HCT116 (cell line): ENCODE results near the gene PCNT. TPM values are rescaled to one million over a fixed set of nuclear protein-coding genes. Genes with fewer than 3 reads are reported as not detected.
"Not testable (repeated sequence)": the region's sequence is repeated elsewhere in the genome, so short reads cannot be mapped to it uniquely, and the experiment has no call there.

Source experiments
- ATAC-seq: fragments of 200-7000 bp; cut with Tn5 transposase; 2 replicates; pipeline ENCODE4 v1.9.1; 2020; ENCODE audit warnings: mild to moderate bottlenecking, moderate library complexity
- BruUV-seq: library from RNA; stranded (reverse); fragments of 400-500 nt; replicated peaks from 2 replicates; lab custom pipeline; 2021; lab: Mats Ljungman, UMichigan
- CTCF ChIA-PET: fragments of 300-600 bp; sonication (Branson Sonifier 250); formaldehyde crosslinking; loops from one replicate; lab custom pipeline; 2021; ENCODE audit warnings: antibody characterized with exemption; lab: Charles Lee
- POLR2A ChIA-PET: fragments of 300-600, 350-600 bp; sonication (Branson Sonifier 250); formaldehyde crosslinking; loops from one replicate; lab custom pipeline; 2021; ENCODE audit warnings: antibody characterized with exemption; lab: Charles Lee
- RAD21 ChIA-PET, 2 experiments: fragments of 300-600 bp; sonication (Branson Sonifier 250); formaldehyde crosslinking; loops; one replicate each; lab custom pipeline; 2023; ENCODE audit warnings: low total read pairs in 2 of 2; ENCODE audit not compliant: uncharacterized antibody in 2 of 2, unreplicated experiment in 2 of 2, low non-redundant PET in 1 of 2; lab: Charles Lee
- DNase-seq: peaks from one replicate; pipeline ENCODE4 v3.0.0-alpha.2; 2010; ENCODE audit warnings: low read depth, low spot score
- H2AFZ ChIP-seq: fragments of 200-600 bp; shearing (Covaris generic), sonication (generic); 2 replicates; pipeline ENCODE4 v1.6.1; 2017; ENCODE audit warnings: low read depth, mixed run types, mixed read lengths, antibody characterized with exemption, low read length; ENCODE audit not compliant: poor library complexity, severe bottlenecking
- H3K27ac ChIP-seq: 2 replicates; pipeline ENCODE4 v1.5.1; 2012; ENCODE audit warnings: low read depth, low read length
- H3K27me3 ChIP-seq: fragments of 200-600 bp; sonication (generic); 2 replicates; pipeline ENCODE4 v1.6.1; 2016; ENCODE audit warnings: mixed run types, low read length, mixed read lengths; ENCODE audit not compliant: insufficient read depth
- H3K36me3 ChIP-seq, 2 experiments: fragments of 200-500 bp in 1 of 2; fragments of 200-600 bp in 1 of 2; sonication (Bioruptor generic) in 1 of 2; sonication (generic) in 1 of 2; 2 replicates each; pipeline versions ENCODE4 v1.5.1 to v1.6.1; 2014 to 2016; ENCODE audit warnings: low read length in 2 of 2, inconsistent platforms in 1 of 2, mixed read lengths in 1 of 2, mixed run types in 1 of 2; ENCODE audit not compliant: insufficient read depth in 2 of 2, control insufficient read depth in 1 of 2
- H3K4me1 ChIP-seq, 2 experiments: fragments of 200-600 bp in 1 of 2; sonication (generic) in 1 of 2; 2 replicates each; pipeline versions ENCODE4 v1.5.1 to v1.6.1; 2012 to 2017; ENCODE audit warnings: low read length in 2 of 2, inconsistent platforms in 1 of 2, mild to moderate bottlenecking in 1 of 2, mixed read lengths in 1 of 2, mixed run types in 1 of 2, moderate library complexity in 1 of 2; ENCODE audit not compliant: insufficient read depth in 2 of 2, control insufficient read depth in 1 of 2
- H3K4me2 ChIP-seq: fragments of 200-600 bp; sonication (generic); 2 replicates; pipeline ENCODE4 v1.6.1; 2017; ENCODE audit warnings: mixed run types, low read length, mixed read lengths
- H3K4me3 ChIP-seq, 2 experiments: fragments of 200-600 bp in 1 of 2; sonication (generic) in 1 of 2; replicated peaks in 1 of 2; 2 replicates each; pipeline ENCODE4 v1.5.1; 2011 to 2016; ENCODE audit warnings: low read length in 2 of 2, control low read depth in 1 of 2, low read depth in 1 of 2, mild to moderate bottlenecking in 1 of 2, mixed read lengths in 1 of 2, mixed run types in 1 of 2
- H3K79me2 ChIP-seq: fragments of 200-600 bp; sonication (generic); 2 replicates; pipeline ENCODE4 v1.6.1; 2017; ENCODE audit warnings: mild to moderate bottlenecking, mixed run types, low read length, moderate library complexity, mixed read lengths; ENCODE audit not compliant: insufficient read depth
- H3K9ac ChIP-seq: fragments of 200-600 bp; sonication (generic); 2 replicates; pipeline ENCODE4 v1.6.1; 2016; ENCODE audit warnings: low read length, mixed read lengths
- H3K9me2 ChIP-seq: fragments of 200-600 bp; sonication (generic), shearing (Covaris generic); 2 replicates; pipeline ENCODE4 v1.6.1; 2017; ENCODE audit warnings: mixed run types, mild to moderate bottlenecking, moderate library complexity; ENCODE audit not compliant: insufficient read depth
- H3K9me3 ChIP-seq, 2 experiments: fragments of 200-500 bp in 1 of 2; fragments of 200-600 bp in 1 of 2; sonication (Bioruptor generic) in 1 of 2; sonication (generic) in 1 of 2; 2 replicates each; pipeline ENCODE4 v1.6.1; 2014 to 2017; ENCODE audit warnings: low read length in 2 of 2, mixed read lengths in 2 of 2, inconsistent platforms in 1 of 2, low read depth in 1 of 2, mild to moderate bottlenecking in 1 of 2, mixed run types in 1 of 2, moderate library complexity in 1 of 2; ENCODE audit not compliant: control insufficient read depth in 1 of 2, insufficient read depth in 1 of 2
- H4K20me1 ChIP-seq: fragments of 200-600 bp; sonication (generic), shearing (Covaris generic); 2 replicates; pipeline ENCODE4 v1.6.1; 2017; ENCODE audit warnings: mixed run types, mild to moderate bottlenecking, moderate library complexity; ENCODE audit not compliant: insufficient read depth
- CBX3 ChIP-seq: IDR thresholded peaks from 2 replicates; pipeline ENCODE4 v1.6.1; 2012; ENCODE audit warnings: low read depth
- CEBPB ChIP-seq: IDR thresholded peaks from 2 replicates; pipeline ENCODE4 v1.6.1; 2012; ENCODE audit warnings: low read depth
- EGR1 ChIP-seq: IDR thresholded peaks from 2 replicates; pipeline ENCODE4 v1.6.1; 2012; ENCODE audit warnings: low read depth
- ELF1 ChIP-seq: IDR thresholded peaks from 2 replicates; pipeline ENCODE4 v1.6.1; 2012; ENCODE audit warnings: low read depth, borderline replicate concordance
- EZH2 ChIP-seq: fragments of 200-600 bp; sonication (generic); IDR thresholded peaks from 2 replicates; pipeline ENCODE4 v1.6.1; 2017; ENCODE audit warnings: antibody characterized with exemption, mixed run types
- EZH2phosphoT487 ChIP-seq: fragments of 200-600 bp; IDR thresholded peaks from 2 replicates; pipeline ENCODE4 v1.6.1; 2018; ENCODE audit warnings: antibody characterized with exemption, borderline replicate concordance
- JUND ChIP-seq: IDR thresholded peaks from 2 replicates; pipeline ENCODE4 v1.6.1; 2012
- RAD21 ChIP-seq: IDR thresholded peaks from 2 replicates; pipeline ENCODE4 v1.6.1; 2012; ENCODE audit warnings: low read depth, mild to moderate bottlenecking
- SIN3A ChIP-seq: IDR thresholded peaks from 2 replicates; pipeline ENCODE4 v1.6.1; 2012; ENCODE audit warnings: low read depth
- YY1 ChIP-seq: IDR thresholded peaks from 2 replicates; pipeline ENCODE4 v1.6.1; 2011; ENCODE audit warnings: low read length, low read depth, moderate library complexity, mild to moderate bottlenecking; ENCODE audit not compliant: insufficient replicate concordance; ENCODE audit errors: extremely low read depth
- ZFX ChIP-seq: fragments of 450-650 bp; IDR thresholded peaks from 2 replicates; pipeline ENCODE4 v1.6.1; 2017
- intact Hi-C: fragments of 100-400 bp; cut with micrococcal nuclease; formaldehyde crosslinking; loops from 2 replicates; pipeline ENCODE4 v1.10.0; 2022
- total RNA-seq: library from RNA; stranded (reverse); gene quantifications from one replicate; pipeline ENCODE4 v1.2.1, GENCODE V29; 2021; ENCODE audit not compliant: unreplicated experiment
- TF ChIP-seq, protein P1 (sequence below), 3 experiments: fragments of 200-600 bp in 1 of 3; sonication (generic) in 1 of 3; IDR thresholded peaks in 2 of 3; conservative IDR thresholded peaks in 1 of 3; 2 replicates each; pipeline ENCODE4 v1.5.1; 2012 to 2017; ENCODE audit warnings: low read depth in 2 of 3, low read length in 2 of 3, antibody characterized with exemption in 1 of 3, borderline replicate concordance in 1 of 3, control low read depth in 1 of 3, mild to moderate bottlenecking in 1 of 3, mixed read lengths in 1 of 3, mixed run types in 1 of 3, moderate library complexity in 1 of 3; ENCODE audit not compliant: insufficient read depth in 1 of 3

The PCNT gene
- total RNA-seq, 1 experiment from 2014 or later, result 43.6 TPM

DNA sequence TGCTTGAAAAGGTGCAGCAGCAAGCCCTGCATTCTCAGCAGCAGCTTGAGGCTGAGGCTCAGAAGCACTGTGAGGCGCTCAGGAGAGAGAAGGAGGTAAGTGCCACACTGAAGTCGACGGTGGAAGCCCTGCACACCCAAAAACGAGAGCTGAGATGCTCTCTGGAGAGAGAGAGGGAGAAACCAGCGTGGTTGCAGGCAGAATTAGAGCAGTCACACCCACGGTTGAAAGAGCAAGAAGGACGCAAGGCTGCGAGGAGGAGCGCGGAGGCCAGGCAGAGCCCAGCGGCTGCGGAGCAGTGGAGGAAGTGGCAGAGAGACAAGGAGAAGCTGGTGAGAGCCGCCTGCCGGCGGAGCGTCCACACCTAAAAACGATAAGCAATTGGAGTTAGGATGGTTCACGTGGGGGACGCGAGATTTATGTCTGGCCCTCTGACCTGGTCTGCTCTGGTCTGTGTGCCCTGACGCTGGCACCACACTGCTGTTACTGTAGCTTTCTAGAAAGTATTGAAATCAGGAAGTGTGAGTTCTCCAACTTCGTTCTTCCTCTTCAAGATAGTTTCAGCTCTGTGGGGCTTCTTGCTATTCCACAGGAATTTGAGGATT is 108.0 kb downstream of the PCNT start:
- ChIA-PET POLR2A (no interaction called here), RAD21 (no interaction called here), CTCF (no interaction called here)
- no peak for ATAC-seq
- Histone ChIP-seq H3K9me3 (no peaks in the 10 kb centered on the region), H3K36me3 (peaks cover 6 to 12% of the 10 kb centered on the region in 2 experiments; a peak in 3 of 4 replicates), H3K27ac (no peak overlapping the region), H3K79me2 (no peaks in the 10 kb centered on the region), H3K4me3 (no peak overlapping the region), H3K27me3 (no peaks in the 10 kb centered on the region), H4K20me1 (no peaks in the 10 kb centered on the region), H2AFZ (no peak overlapping the region), H3K4me1 (no peaks in the 10 kb centered on the region), H3K9ac (no peak overlapping the region), H3K9me2 (no peaks in the 10 kb centered on the region), H3K4me2 (no peak overlapping the region)
- TF ChIP-seq, protein P1, sequence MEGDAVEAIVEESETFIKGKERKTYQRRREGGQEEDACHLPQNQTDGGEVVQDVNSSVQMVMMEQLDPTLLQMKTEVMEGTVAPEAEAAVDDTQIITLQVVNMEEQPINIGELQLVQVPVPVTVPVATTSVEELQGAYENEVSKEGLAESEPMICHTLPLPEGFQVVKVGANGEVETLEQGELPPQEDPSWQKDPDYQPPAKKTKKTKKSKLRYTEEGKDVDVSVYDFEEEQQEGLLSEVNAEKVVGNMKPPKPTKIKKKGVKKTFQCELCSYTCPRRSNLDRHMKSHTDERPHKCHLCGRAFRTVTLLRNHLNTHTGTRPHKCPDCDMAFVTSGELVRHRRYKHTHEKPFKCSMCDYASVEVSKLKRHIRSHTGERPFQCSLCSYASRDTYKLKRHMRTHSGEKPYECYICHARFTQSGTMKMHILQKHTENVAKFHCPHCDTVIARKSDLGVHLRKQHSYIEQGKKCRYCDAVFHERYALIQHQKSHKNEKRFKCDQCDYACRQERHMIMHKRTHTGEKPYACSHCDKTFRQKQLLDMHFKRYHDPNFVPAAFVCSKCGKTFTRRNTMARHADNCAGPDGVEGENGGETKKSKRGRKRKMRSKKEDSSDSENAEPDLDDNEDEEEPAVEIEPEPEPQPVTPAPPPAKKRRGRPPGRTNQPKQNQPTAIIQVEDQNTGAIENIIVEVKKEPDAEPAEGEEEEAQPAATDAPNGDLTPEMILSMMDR (IDR thresholded peaks at IDR 0.05 in 2 of 3, conservative IDR thresholded peaks at IDR 0.05 in 1 of 3; ENCODE audit: borderline replicate concordance in 1 of 3, insufficient read depth in 1 of 3, low read depth in 2 of 3, low read length in 2 of 3), result no peak
- TF ChIP-seq CEBPB (no peak), EGR1 (no peak), ZFX (no peak), EZH2phosphoT487 (no peak), EZH2 (no peak), ELF1 (no peak), CBX3 (no peak), JUND (no peak), YY1 (no peak), RAD21 (no peak), SIN3A (no peak)
- DNase-seq, result no peak
- BruUV-seq, result no TSS peak
- intact Hi-C loops, result no loop called here

DNA sequence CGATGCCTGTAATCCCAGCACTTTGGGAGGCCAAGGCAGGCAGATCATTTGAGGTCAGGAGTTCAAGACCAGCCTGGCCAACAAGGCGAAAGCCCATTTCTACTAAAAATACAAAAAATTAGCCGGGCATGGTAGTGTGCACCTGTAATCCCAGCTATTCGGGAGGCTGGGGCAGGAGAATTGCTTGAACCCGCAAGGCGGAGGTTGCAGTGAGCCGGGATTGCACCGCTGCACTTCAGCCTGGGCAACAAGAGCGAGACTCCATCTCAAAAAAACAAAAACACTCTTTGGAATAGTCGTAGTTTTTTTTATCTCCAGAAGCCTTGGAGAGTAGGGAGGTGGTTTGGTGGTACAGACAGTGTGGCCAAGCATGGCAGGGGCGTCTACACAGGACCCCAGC is 109.2 kb downstream of the PCNT start:
- H3K9me3 ChIP-seq, H3K4me2 ChIP-seq, H3K9me2 ChIP-seq, CTCF ChIA-PET, H3K4me3 ChIP-seq, H4K20me1 ChIP-seq, H3K9ac ChIP-seq, DNase-seq, H3K4me1 ChIP-seq, BruUV-seq, intact Hi-C loops, ATAC-seq, H3K79me2 ChIP-seq, H2AFZ ChIP-seq, H3K27me3 ChIP-seq, H3K27ac ChIP-seq, RAD21 ChIA-PET, POLR2A ChIA-PET: not testable (repeated sequence)
- H3K36me3 ChIP-seq, result peaks cover 9 to 14% of the 10 kb centered on the region in 2 experiments; a peak in 3 of 4 replicates
